ENCODE results near the gene NTN1. TPM values are rescaled to one million over a fixed set of nuclear protein-coding genes. Genes with fewer than 3 reads are reported as not detected.
A peak's percentile ranks its signal among the peaks of the same experiment; 100 is the strongest.
"Not testable (repeated sequence)": the region's sequence is repeated elsewhere in the genome, so short reads cannot be mapped to it uniquely, and the experiment has no call there.

Gene NTN1
- total RNA-seq, 2 donors from 2014 or later: 99.9 to 167 TPM

DNA sequence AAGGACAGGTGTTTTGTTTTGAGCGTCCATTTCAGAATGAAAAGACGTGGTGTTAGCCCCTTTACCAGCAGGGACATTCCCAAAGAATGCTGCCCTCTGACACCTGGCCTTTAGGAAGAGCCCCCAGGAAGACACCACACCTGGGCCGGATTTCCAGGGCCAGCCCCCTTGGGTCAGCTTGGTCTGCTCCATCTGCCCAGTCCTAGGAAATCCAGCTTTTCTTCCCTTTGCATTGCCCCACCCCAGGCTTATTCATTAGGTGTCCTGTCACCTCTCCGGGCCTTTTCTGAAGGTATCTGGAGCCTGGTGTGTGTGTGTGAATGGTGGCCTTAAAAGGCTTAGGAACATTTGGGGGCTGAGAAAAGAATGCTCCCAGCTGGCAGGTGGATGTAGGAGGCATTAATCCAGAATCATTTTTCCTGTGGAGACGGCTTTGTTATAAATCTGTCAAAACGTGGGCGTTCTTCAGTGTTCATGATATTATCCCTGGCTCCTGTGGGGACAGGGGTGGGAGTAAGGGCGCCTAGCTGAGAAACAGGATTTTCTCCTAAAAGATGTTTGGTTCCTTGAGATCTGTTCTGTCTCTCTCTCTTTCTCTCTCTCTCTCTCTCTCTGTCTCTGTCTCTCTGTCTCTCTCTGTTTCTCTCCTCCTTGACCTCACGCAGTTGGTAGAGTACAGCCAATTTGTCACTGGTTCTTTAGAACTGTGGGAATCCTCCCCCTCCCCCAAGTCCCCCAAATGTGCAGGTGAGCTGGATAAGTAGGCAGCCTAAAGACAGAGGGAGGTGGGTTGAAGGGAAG, 84.0 kb downstream of the NTN1 start:
- intact Hi-C loops (cut with DNase I): loop anchor here in 1 of 2 donors (2.0 to 10.0 kb wide), 2 partner anchors 34 to 80 kb away; partner anchors contain the start of gene NTN1
- no peak for DNase-seq
- peak in 1 of 2 donors; percentile 4 for ATAC-seq

- ATAC-seq, DNase-seq: not testable (repeated sequence)
- intact Hi-C loops (cut with DNase I): loop anchor here in 1 of 2 donors (10.0 kb wide), 1 partner anchor 81 kb away; the partner anchor contains the start of gene NTN1
Measured at GRCh38 chr17:9106278-9106677, 85.0 kb downstream of the NTN1 start.

GRCh38 chr17:9107527-9107926, 86.2 kb downstream of the NTN1 start:
- intact Hi-C loops (cut with DNase I): loop anchor here in 1 of 2 donors (10.0 kb wide), 1 partner anchor 83 kb away; the partner anchor contains the start of gene NTN1
- no peak for ATAC-seq
- DNase-seq: no peak

DNA sequence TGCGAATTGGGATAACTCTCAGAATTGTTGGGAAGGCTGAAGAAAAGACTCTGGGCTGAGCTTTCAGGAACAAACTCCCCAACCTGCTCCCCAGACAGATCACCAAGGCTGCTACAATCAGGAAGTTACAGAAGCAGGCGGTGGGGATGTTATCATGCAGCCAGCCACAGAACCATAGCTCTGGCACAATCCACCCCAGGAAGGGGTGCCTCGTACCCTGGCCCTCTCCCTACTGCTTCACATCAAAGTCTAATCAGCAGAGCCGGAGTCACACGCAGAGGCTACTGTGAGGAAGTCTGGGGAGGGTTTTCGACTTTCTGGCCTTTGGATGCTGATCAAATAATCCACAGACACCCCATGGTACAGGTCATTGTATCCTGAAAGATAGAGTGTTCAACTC, 86.8 kb downstream of the NTN1 start:
- no peak for ATAC-seq
- intact Hi-C loops (cut with DNase I): loop anchor here in 1 of 2 donors (10.0 kb wide), 1 partner anchor 83 kb away; the partner anchor contains the start of gene NTN1

GRCh38 chr17:9109933-9110332, 88.6 kb downstream of the NTN1 start:
- intact Hi-C loops (cut with DNase I): loop anchor here in 1 of 2 donors (2.0 to 10.0 kb wide), 2 partner anchors 33 to 85 kb away; partner anchors contain the start of gene NTN1
- DNase-seq: no peak
- ATAC-seq: no peak

More for the DNA sequence above, 86.8 kb downstream of the NTN1 start:
- no peak for DNase-seq

GRCh38 chr17:9110501-9110900, 89.2 kb downstream of the NTN1 start:
- ATAC-seq: no peak

DNA sequence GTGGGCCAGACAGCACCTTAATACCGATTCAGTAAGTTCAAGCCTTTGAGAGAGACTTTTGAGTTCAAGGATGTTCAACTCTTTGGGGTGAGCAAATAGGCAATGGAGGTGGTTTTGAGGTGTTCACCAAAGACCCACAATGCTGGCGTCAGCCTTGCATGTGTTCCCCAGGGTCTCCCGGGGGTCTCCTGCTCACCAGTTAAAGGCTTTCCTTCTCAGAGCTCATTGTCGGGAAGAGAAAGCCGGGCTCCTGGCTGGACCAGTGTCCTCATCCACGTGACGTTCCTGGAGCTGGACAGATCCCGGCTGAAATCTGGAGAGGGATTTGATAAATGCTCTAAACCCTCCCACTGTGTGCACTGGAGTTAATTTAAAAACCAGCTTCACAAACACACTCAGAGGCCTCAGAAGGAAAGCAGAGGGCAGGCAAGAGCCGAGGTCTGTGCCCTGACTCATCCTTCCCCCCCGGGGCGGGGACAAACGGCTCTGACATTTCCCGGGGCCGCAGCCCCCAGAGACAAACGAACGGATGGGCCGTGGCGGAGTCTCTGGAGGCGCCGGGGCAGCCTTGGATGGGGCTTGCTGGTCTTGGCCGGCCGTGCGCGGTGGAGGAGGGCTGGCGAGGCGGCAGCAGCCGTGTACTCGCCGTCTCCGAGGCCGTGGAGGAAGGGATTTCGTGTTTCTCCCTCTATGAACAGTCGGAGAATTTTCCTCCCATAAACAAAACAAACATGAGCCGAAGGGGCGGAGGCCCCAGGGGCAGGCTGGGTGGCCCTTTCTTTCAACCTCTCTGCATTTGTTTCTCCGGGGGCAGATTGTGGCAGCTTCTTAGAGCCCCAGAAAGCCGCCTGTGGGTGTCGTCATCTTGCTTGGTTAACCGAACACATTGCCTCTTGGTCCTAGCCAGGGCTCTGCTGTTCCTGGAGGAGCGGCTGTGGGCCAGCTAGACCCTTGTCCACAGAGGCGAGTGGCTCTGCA, 94.2 kb downstream of the NTN1 start:
- peak; percentile 83 to 91 for ATAC-seq
- DNase-seq: peak; percentile 85
- intact Hi-C loops (cut with DNase I): no loop called here

More at GRCh38 chr17:9110501-9110900, 89.2 kb downstream of the NTN1 start:
- intact Hi-C loops (cut with DNase I): loop anchor here in 1 of 2 donors (2.0 kb wide), 1 partner anchor 32 kb away; no protein-coding TSS in a partner anchor
- DNase-seq: no peak

GRCh38 chr17:9116311-9116835, 95.1 kb downstream of the NTN1 start:
- intact Hi-C loops (cut with DNase I): no loop called here
- no peak for DNase-seq
- no peak for ATAC-seq

GRCh38 chr17:9116861-9117568, 95.7 kb downstream of the NTN1 start:
- no peak for DNase-seq
- intact Hi-C loops (cut with DNase I): no loop called here
- no peak for ATAC-seq

GRCh38 chr17:9120471-9120870, 99.2 kb downstream of the NTN1 start:
- DNase-seq (no peak), ATAC-seq (no peak)
- intact Hi-C loops (cut with DNase I): loop anchor here in 1 of 2 donors (10.0 kb wide), 1 partner anchor 64 kb away; no protein-coding TSS in a partner anchor

DNA sequence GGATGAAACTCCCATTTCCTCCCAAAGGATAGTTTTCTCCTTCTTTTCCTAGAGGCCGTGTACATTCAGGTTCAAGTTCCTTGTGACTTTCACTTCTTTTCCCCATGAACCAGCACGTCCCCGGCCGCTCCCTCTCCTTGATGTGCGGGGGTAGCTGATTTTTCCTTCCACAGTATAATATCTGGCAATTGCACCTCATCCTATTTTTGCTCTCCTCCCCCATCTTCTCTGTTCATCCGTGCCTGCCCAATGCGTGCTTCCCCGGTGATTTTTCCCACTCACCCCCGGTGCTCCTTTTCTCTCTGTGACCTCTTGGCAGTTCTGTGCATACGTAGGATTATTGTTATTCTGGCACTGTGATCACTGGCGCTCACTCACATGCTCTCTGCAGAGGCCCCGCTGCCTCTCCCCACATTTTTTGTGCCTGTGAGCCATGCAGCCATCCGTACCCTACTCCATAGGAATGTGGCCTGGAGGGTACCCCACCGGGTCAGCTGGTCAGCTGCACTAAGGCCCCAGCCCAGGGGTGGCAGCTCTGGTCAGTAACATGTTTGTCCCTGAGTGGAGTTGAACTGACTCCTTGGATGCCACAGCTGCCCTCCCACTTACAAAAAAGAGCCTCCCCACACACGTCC, 100.0 kb downstream of the NTN1 start:
- intact Hi-C loops (cut with DNase I): loop anchor here in 1 of 2 donors (10.0 kb wide), 1 partner anchor 63 kb away; no protein-coding TSS in a partner anchor
- peak in 1 of 2 donors; percentile 19 for ATAC-seq

DNA sequence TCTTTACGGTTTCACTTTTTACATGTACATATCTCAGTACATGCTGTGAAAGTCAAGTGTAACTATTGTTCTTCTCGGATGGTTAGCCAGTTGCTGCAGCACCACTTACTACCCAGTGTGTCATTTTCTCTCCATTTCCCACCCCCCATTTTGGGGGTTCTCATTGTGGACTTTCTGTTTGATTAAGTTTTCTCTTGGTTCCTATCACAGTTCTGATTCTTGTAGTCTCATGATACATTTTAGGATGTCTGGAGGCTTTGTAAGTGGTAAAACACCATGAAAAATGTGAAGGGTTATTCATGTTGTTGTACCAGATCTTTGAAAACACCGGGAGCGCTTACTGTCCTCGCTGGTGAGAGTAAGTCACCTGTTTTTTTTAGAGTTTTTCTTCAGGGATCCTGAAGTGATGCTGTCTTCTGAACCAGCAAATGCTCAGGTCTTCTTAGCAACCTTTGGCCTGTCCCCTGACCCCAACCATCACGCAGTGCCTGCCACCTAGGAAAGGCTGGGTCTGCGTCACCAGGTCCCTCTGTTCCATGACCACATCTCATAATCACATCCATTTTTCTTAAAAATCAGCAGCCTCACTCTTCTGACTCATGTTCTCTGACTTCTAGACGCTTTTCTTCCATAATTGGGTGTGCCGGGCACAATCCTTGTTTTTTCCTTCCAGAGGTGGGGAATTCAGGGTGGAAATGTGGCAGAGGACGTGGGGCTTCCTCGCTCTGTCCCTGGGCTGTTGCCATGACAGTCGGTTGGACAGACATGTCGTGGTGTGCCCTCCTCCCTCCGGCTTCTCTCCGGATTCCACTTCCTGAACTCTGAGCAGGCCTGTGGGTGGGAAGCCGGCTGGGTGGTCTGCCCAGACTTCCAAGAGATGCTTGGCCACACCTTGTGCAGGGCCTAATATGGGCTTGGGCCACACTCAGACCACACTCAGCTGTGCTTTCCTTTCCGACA, 102.6 kb downstream of the NTN1 start:
- ATAC-seq (no peak), DNase-seq (no peak)
- intact Hi-C loops (cut with DNase I): loop anchor here in 1 of 2 donors (10.0 kb wide), 1 partner anchor 61 kb away; no protein-coding TSS in a partner anchor

More for the DNA sequence above, 100.0 kb downstream of the NTN1 start:
- no peak for DNase-seq

DNA sequence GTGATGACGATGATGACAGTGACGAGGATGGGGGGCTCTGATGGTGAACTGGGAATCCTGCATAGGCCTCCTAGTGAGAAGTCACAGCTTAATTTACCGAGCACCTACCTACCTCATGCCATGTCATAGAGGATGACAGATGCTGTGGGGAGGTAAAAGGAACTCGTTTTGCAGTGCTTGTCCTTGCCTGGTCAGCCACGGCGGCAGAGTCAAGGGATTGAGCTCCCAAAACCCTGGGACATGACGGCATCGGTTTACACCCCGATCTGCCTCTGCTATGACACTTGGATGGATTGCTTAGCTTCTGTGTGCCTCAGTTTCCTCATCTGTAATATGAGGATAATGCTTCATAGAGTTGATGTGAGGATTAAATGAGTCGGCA, 103.2 kb downstream of the NTN1 start:
- intact Hi-C loops (cut with DNase I): loop anchor here in 1 of 2 donors (10.0 kb wide), 1 partner anchor 60 kb away; no protein-coding TSS in a partner anchor

DNA sequence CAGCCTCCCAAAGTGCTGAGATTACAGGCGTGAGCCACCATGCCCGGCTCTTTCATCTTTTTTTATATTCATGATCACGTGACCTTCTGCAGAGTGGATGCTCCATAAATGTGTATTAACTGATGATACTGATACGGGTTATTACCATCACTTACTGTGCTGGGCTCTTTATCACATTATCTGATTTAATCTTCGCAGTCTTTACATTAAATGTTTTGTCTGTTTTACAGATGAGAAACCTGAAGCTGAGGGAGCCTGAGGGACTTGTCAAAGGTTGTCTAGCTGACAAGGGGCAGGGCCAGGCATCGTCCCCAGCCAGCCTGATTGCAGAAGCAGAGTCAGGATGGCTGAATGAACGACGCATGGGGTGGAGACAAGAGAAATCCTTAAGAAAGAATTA, 104.4 kb downstream of the NTN1 start:
- no peak for DNase-seq
- no peak for ATAC-seq
- intact Hi-C loops (cut with DNase I): loop anchor here in 1 of 2 donors (10.0 kb wide), 1 partner anchor 59 kb away; no protein-coding TSS in a partner anchor

More for the DNA sequence above, 103.2 kb downstream of the NTN1 start:
- DNase-seq (no peak), ATAC-seq (no peak)

DNA sequence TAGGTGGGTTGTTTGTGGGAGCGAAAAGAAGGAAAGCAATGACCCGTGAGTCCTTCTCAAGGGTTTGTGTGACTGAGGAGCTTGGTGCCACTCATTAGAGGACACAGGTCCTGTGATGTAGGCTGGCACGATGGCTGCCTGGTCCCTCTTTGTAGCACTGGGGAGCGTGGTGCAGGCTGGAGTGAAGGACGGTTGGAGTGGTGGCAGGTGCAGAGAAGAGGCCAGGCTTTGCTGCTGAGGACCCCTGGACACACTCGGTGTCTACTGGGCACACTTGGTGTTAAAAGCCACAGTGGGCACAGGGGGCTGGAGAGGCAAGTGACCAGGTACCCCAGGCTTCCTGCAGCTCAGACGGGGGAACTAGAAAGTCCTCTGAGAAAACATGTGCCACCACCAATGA, 106.0 kb downstream of the NTN1 start:
- intact Hi-C loops (cut with DNase I): loop anchor here in 1 of 2 donors (10.0 kb wide), 1 partner anchor 57 kb away; no protein-coding TSS in a partner anchor
- DNase-seq (no peak), ATAC-seq (no peak)

DNA sequence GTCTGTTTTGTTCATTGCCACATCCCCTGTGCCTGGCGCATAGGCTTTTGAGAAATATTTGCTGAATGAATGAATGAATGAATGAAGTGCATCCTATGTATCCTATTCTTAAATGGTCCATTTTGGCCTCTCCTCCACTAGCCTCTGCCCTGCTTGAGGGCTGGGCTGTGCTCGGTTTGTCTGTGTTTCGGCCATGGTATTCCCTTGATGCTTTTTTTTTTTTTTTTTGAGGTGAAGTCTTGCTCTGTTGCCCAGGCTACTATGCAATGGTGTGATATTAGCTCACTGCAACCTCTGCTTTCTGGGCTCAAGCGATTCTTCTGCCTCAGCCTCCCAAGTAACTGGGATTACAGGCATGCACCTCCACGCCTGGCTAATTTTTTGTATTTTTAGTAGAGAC, 110.1 kb downstream of the NTN1 start:
- intact Hi-C loops (cut with DNase I): no loop called here

More for the DNA sequence above, 110.1 kb downstream of the NTN1 start:
- DNase-seq: no peak
- ATAC-seq: no peak

All from left cardiac atrium (tissue), 4 donors.